Measurements from ENCODE around the gene ITGA8.
"Not testable (repeated sequence)": the region's sequence is repeated elsewhere in the genome, so short reads cannot be mapped to it uniquely, and the experiment has no call there.

The ITGA8 gene

GRCh38 chr10:15681076-15681475 lies 38.6 kb downstream of the ITGA8 start:
- DNase-seq (ENCODE audit: low spot score): no peak

- DNase-seq (ENCODE audit: low spot score): no peak
Observed at GRCh38 chr10:15678851-15679250, 40.9 kb downstream of the ITGA8 start.

- DNase-seq (ENCODE audit: low spot score): no peak
Observed at GRCh38 chr10:15672469-15672868, 47.3 kb downstream of the ITGA8 start.

GRCh38 chr10:15670880-15671279 lies 48.8 kb downstream of the ITGA8 start:
- no peak for DNase-seq (ENCODE audit: low spot score)

GRCh38 chr10:15661574-15661973 lies 58.1 kb downstream of the ITGA8 start:
- no peak for DNase-seq (ENCODE audit: low spot score)

GRCh38 chr10:15660990-15661389 lies 58.7 kb downstream of the ITGA8 start:
- DNase-seq (ENCODE audit: low spot score): no peak

- no peak for DNase-seq (ENCODE audit: low spot score)
Observed at GRCh38 chr10:15658069-15658702, 61.5 kb downstream of the ITGA8 start.

- no peak for DNase-seq (ENCODE audit: low spot score)
Observed at GRCh38 chr10:15652757-15653156, 67.0 kb downstream of the ITGA8 start.

- DNase-seq (ENCODE audit: low spot score): no peak
Observed at GRCh38 chr10:15652117-15652516, 67.6 kb downstream of the ITGA8 start.

GRCh38 chr10:15651175-15651574 lies 68.5 kb downstream of the ITGA8 start:
- DNase-seq (ENCODE audit: low spot score): no peak

GRCh38 chr10:15642095-15642494 lies 77.6 kb downstream of the ITGA8 start:
- DNase-seq (ENCODE audit: low spot score): no peak

GRCh38 chr10:15640536-15641085 lies 79.1 kb downstream of the ITGA8 start:
- DNase-seq (ENCODE audit: low spot score): no peak

- DNase-seq (ENCODE audit: low spot score): no peak
Observed at GRCh38 chr10:15636446-15636845, 83.3 kb downstream of the ITGA8 start.

- DNase-seq (ENCODE audit: low spot score): no peak
Observed at GRCh38 chr10:15632456-15633091, 87.1 kb downstream of the ITGA8 start.

- not testable (repeated sequence) for DNase-seq (ENCODE audit: low spot score)
Observed at GRCh38 chr10:15631205-15631604, 88.5 kb downstream of the ITGA8 start.

GRCh38 chr10:15630353-15630752 lies 89.4 kb downstream of the ITGA8 start:
- no peak for DNase-seq (ENCODE audit: low spot score)

GRCh38 chr10:15627617-15628196 lies 92.0 kb downstream of the ITGA8 start:
- no peak for DNase-seq (ENCODE audit: low spot score)

GRCh38 chr10:15626937-15627336 lies 92.8 kb downstream of the ITGA8 start:
- no peak for DNase-seq (ENCODE audit: low spot score)

GRCh38 chr10:15625261-15625660 lies 94.5 kb downstream of the ITGA8 start:
- no peak for DNase-seq (ENCODE audit: low spot score)

- no peak for DNase-seq (ENCODE audit: low spot score)
Observed at GRCh38 chr10:15624401-15625196, 95.1 kb downstream of the ITGA8 start.

- no peak for DNase-seq (ENCODE audit: low spot score)
Observed at GRCh38 chr10:15620836-15621515, 98.7 kb downstream of the ITGA8 start.

GRCh38 chr10:15620337-15620736 lies 99.4 kb downstream of the ITGA8 start:
- no peak for DNase-seq (ENCODE audit: low spot score)

Measured in hematopoietic multipotent progenitor cell treated with erythropoietin and hydrocortisone succinate and interleukin-3 and kit ligand, for 15 days (in vitro differentiated cells).